Activated naive CD8-positive, alpha-beta T cell treated with anti-CD3 and anti-CD28 coated beads for 36 hours (primary cell): ENCODE data around the gene LYPD6B. TPM values are rescaled to one million over a fixed set of nuclear protein-coding genes. Genes with fewer than 3 reads are reported as not detected.

ENCODE experiments used
- DNase-seq: peaks from one replicate; pipeline ENCODE4 v3.0.0; 2021
- H3K27ac Mint-ChIP-seq: one replicate; pipeline ENCODE4 v1.8.0; 2022; ENCODE audit warnings: mild to moderate bottlenecking, moderate library complexity, mixed read lengths
- H3K27me3 Mint-ChIP-seq: one replicate; pipeline ENCODE4 v1.8.0; 2022; ENCODE audit warnings: mild to moderate bottlenecking, mixed read lengths
- H3K36me3 Mint-ChIP-seq: one replicate; pipeline ENCODE4 v1.8.0; 2021; ENCODE audit warnings: mild to moderate bottlenecking, mixed read lengths
- H3K4me1 Mint-ChIP-seq: one replicate; pipeline ENCODE4 v1.8.0; 2021; ENCODE audit warnings: mixed read lengths
- H3K4me3 Mint-ChIP-seq: one replicate; pipeline ENCODE4 v1.8.0; 2022; ENCODE audit warnings: mild to moderate bottlenecking, moderate library complexity, mixed read lengths
- H3K9me3 Mint-ChIP-seq: one replicate; pipeline ENCODE4 v1.8.0; 2022; ENCODE audit warnings: mixed read lengths
- total RNA-seq, 2 experiments: library from RNA; stranded (reverse); gene quantifications; one replicate each; pipeline ENCODE4 v1.2.3, GENCODE V29; 2021

Gene LYPD6B
- total RNA-seq, 2 experiments from 2014 or later, result not detected

DNA sequence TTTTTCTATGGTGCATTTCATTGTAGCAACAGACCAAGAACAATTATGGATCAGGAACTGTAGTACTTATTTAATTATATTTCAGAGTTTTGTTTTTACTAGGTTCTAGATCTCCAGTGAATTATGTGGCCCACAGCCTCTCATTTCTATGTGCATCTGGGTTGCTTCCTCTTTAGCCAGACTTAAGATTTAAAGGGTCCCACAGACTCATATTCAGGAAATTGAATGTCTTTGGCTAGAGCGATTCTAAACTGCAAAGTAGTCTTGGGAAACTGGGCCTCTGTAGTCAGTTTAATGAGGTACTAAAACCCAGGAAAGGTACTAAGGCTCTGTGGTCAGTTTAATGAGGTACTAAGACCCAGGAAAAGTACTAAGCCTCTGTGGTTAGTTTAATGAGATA, 94.4 kb downstream of the LYPD6B start:
- Mint-ChIP-seq H3K27me3 (peaks cover 8% of the 10 kb centered on the region), H3K4me1 (no peaks in the 10 kb centered on the region), H3K36me3 (no peaks in the 10 kb centered on the region), H3K4me3 (no peak overlapping the region), H3K27ac (no peak overlapping the region), H3K9me3 (no peaks in the 10 kb centered on the region)
- no peak for DNase-seq

DNA sequence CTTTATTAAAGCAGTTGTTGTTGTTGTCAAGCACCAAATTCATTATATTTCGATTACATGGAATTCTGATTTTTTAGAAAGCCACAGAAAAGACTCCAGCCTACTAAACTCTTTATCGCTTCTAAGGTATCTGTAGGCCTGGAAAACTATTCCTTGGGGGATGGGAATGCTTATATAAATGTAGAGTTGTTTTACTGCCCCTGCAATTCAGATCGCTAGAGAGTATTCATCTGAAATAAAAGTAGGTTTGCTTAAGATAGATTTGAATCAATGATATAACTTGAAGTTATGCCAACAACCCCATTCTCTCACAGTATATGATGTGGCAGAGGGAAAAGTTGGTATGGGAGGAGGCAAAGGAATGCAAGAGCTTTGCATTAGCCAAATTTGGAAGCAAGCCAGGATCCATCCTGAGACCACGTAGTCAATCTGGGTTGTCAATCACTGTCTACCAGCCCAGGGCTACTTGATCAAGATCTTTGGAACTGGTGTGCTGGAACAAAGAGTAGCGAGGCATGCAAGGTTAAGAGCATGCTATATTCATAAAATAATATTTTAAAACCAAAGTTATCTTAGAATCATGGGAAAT, 95.9 kb downstream of the LYPD6B start:
- Mint-ChIP-seq H3K4me3 (no peak overlapping the region), H3K27me3 (peaks cover 8% of the 10 kb centered on the region), H3K4me1 (no peaks in the 10 kb centered on the region), H3K36me3 (no peaks in the 10 kb centered on the region), H3K27ac (no peak overlapping the region), H3K9me3 (no peaks in the 10 kb centered on the region)
- no peak for DNase-seq

DNA sequence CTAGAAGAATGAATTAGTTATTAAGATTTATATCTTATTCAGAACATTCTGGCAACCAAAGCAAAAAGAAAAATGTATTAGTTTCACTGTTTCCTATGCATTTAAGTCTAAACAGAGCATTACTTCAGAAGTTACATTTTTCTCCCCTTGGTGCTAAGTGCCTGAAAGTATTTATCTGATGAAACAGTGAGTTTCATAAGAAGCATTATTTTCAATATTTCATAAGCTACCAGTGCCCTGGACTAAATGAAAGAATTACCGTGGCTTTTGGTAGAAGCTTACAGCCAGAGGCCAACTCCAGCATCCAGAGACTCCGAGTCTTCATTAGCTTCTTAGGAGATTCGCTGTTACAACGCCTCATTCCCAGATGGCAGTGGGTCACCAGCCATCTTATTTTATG, 97.6 kb downstream of the LYPD6B start:
- DNase-seq, result no peak
- no peak overlapping the region for H3K4me3 Mint-ChIP-seq
- H3K27ac Mint-ChIP-seq, result no peak overlapping the region
- peaks cover 8% of the 10 kb centered on the region for H3K27me3 Mint-ChIP-seq
- no peaks in the 10 kb centered on the region for H3K4me1 Mint-ChIP-seq
- no peaks in the 10 kb centered on the region for H3K9me3 Mint-ChIP-seq
- no peaks in the 10 kb centered on the region for H3K36me3 Mint-ChIP-seq

DNA sequence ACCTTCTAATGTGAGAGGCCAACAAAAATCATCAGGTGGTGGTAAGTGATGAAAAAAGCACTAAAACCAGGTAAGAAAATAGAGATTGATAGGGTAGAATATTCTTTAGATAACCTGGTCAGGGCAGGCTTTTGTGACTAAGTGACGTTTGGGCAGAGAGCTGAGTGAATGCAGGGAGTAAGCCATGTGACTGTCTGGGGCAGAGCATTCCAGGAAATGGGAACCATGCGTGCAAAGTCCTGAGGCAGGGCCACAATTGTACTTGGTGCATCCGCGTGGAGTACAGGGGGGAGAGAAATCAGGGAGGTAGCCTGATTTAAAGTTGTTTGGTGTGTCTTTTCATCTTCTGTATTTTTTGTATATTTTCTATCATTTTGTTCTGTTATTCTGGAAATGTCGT, 102.5 kb downstream of the LYPD6B start:
- no peaks in the 10 kb centered on the region for H3K36me3 Mint-ChIP-seq

DNA sequence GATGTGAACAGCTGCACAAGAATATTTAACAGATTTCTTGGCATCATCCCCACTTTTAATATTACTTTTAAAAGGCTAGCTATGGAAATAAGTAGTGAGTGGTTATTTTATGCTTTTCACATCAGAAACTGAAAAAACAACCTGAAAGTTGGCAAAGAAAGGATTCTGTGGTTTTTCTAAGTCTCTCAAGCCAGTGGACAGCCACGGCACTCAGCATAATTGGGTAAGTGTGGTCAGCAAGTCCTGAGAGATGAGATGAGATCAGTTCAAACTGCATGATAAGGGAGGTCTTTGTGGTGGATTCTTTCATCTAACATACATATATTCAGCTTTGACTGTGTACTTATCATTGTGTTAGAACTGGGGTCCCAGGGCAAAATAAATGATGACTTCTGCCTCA, 105.2 kb downstream of the LYPD6B start:
- H3K9me3 Mint-ChIP-seq, result no peaks in the 10 kb centered on the region
- H3K4me3 Mint-ChIP-seq, result no peak overlapping the region

More for the DNA sequence above, 102.5 kb downstream of the LYPD6B start:
- no peak for DNase-seq
- no peak overlapping the region for H3K27ac Mint-ChIP-seq
- peaks cover 4% of the 10 kb centered on the region for H3K4me1 Mint-ChIP-seq
- H3K9me3 Mint-ChIP-seq, result no peaks in the 10 kb centered on the region
- H3K4me3 Mint-ChIP-seq, result no peak overlapping the region
- H3K27me3 Mint-ChIP-seq, result peaks cover 10% of the 10 kb centered on the region

DNA sequence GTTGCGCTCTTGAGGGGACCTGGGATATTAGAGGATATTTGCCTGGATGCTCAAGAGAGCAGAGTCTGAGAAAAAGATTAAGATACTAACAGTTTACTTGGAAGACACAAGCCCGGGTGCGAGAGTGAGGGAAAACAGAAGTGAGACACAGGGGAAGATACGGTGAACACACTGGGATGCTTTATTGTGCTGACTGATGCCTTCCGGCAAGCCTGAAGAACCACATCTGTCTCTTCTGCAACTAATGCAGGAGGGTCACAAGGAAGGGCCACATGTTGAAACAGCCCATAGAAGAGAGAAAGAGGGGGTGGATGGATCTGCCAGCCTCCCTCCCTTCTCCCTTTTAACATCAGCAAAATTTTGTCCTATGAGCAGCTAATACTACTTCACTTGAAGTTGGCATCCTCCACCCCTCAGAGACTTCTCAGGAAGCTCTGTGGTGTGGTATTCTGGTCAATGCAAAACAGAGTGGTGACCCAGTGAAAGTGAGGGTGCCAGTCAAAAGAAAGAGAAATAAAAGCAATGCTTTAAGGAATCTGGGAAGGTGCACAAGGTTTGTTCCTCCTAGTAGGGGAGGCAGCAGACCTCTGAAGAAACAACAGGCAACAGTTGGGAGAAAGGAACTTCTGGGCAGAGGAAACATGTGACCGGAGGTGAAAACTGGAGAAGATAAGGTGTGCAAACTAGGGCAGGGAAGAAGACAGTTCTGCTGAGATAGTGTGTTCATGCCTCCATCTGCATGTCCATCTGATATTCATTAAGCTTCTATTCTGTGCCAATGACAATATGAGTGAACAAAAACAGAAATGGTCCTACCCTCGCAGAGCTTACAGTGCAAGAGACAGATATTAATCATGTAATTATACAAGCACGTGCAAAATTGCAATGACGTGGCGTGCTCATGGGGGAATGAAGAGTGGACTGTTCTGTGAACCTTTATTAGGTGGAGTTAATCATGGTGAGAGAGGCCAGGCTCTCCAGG, 107.1 kb downstream of the LYPD6B start:
- DNase-seq, result no peak
- Mint-ChIP-seq H3K27ac (no peak overlapping the region), H3K36me3 (no peaks in the 10 kb centered on the region), H3K9me3 (no peaks in the 10 kb centered on the region), H3K27me3 (peaks cover 19% of the 10 kb centered on the region), H3K4me3 (no peak overlapping the region), H3K4me1 (peaks cover 4% of the 10 kb centered on the region)

More for the DNA sequence above, 105.2 kb downstream of the LYPD6B start:
- H3K4me1 Mint-ChIP-seq, result peaks cover 4% of the 10 kb centered on the region
- DNase-seq, result no peak
- peaks cover 15% of the 10 kb centered on the region for H3K27me3 Mint-ChIP-seq
- H3K36me3 Mint-ChIP-seq, result no peaks in the 10 kb centered on the region
- H3K27ac Mint-ChIP-seq, result no peak overlapping the region

DNA sequence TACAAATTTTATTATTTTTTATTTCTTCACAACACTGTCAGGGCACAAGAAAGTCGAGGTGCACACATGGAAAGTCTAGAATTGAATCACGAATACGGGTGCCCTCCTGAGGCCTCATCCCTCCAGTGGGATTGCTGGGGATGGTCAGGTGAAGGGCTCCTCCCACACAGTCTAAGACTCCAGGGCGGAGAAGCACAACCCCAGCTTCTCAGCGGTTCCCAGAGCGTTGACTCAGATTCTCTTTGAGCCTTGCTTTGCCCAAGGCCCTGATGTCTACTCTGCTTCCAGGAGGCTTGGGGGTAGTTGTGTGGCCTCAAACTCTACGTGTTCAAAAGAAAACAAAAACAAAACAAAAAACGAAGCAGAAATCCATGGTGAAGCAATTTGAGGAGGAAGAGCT, 108.4 kb downstream of the LYPD6B start:
- no peak for DNase-seq
- peaks cover 19% of the 10 kb centered on the region for H3K27me3 Mint-ChIP-seq
- H3K4me3 Mint-ChIP-seq, result no peak overlapping the region
- no peaks in the 10 kb centered on the region for H3K36me3 Mint-ChIP-seq
- H3K4me1 Mint-ChIP-seq, result peaks cover 4% of the 10 kb centered on the region
- no peaks in the 10 kb centered on the region for H3K9me3 Mint-ChIP-seq
- no peak overlapping the region for H3K27ac Mint-ChIP-seq

DNA sequence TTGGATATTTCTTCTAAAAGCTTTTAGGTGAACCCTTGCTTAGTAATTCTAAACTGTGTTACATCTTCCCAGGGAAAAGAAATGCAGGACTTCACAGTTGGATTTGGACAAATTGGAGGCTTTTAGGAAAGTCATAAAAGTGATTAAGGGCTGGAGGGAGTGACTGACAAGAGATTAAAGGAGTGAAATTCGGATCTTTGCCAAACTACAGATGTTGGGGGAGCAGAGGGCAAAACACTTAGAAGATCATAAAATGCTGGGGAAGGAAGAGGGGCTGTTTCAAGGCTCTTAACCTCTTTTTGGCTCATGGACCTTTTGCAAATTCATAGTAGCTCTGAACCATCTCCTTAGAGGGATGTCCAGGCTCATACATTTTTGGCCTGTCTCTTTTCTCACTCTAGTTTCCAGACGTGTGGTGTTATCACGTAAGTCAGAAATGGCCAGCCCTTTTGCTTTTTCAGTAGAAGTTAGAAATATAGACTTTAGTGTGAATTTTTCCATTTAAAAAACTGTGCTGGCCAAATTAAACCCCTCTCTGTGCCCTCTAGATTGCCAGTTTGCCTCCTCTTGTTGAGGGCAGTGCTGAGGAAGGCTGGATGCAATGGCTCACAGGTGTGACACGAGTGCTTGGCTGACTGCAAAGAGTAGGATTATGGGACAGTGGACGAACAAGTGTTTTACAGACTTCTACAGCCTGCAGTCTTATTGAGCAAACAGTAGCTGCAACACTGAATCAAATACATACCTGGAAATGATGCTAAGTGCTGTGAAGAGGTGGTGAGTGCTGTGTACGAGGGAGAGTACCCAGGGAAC, 109.9 kb downstream of the LYPD6B start:
- H3K9me3 Mint-ChIP-seq, result no peaks in the 10 kb centered on the region
- no peak for DNase-seq
- H3K4me3 Mint-ChIP-seq, result no peak overlapping the region
- H3K36me3 Mint-ChIP-seq, result no peaks in the 10 kb centered on the region
- H3K27me3 Mint-ChIP-seq, result peaks cover 22% of the 10 kb centered on the region
- peaks cover 7% of the 10 kb centered on the region for H3K4me1 Mint-ChIP-seq
- no peak overlapping the region for H3K27ac Mint-ChIP-seq

DNA sequence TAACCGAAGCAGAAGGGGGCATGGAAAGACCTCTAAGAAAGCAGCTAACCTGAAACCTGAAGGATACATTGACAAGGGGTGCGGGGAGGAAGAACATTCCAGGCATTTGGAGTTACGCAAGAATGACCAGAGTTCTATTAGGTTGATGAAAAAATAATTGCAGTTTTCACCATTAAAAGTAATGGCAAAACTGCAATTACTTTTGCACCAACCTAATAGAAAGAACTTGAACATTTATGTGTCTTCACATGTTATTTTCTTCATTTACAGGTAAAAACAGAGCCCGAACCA, 110.5 kb downstream of the LYPD6B start:
- DNase-seq, result no peak
- H3K36me3 Mint-ChIP-seq, result no peaks in the 10 kb centered on the region
- H3K27ac Mint-ChIP-seq, result no peak overlapping the region
- no peak overlapping the region for H3K4me3 Mint-ChIP-seq
- H3K27me3 Mint-ChIP-seq, result peaks cover 26% of the 10 kb centered on the region
- no peaks in the 10 kb centered on the region for H3K9me3 Mint-ChIP-seq
- H3K4me1 Mint-ChIP-seq, result peaks cover 7% of the 10 kb centered on the region

DNA sequence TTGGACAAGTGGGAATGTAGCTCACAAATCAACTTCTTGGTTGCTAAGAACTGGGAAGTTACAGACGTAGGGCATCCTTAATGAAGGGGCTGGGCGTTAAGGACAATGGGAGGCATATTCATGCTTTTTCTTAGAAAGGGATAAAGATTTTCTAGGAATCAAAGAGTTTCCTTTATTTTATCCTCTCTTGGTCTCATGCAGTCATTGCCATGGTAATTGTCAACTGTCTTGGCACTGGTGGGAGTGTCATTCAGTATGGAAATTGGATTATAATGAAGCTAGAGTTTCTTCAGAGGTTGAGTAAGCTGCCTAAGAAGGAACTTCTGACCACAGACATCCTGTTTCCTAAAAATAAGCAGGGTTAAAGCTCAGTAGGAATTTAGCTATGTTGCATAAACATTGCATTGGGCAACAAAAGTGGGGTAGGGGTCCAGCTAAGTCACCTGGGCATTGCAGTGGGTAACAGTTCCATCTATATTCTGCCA, 114.0 kb downstream of the LYPD6B start:
- no peaks in the 10 kb centered on the region for H3K36me3 Mint-ChIP-seq
- H3K27me3 Mint-ChIP-seq, result peaks cover 25% of the 10 kb centered on the region
- no peak overlapping the region for H3K4me3 Mint-ChIP-seq
- H3K9me3 Mint-ChIP-seq, result no peaks in the 10 kb centered on the region
- peaks cover 3% of the 10 kb centered on the region for H3K4me1 Mint-ChIP-seq
- no peak for DNase-seq
- H3K27ac Mint-ChIP-seq, result no peak overlapping the region

DNA sequence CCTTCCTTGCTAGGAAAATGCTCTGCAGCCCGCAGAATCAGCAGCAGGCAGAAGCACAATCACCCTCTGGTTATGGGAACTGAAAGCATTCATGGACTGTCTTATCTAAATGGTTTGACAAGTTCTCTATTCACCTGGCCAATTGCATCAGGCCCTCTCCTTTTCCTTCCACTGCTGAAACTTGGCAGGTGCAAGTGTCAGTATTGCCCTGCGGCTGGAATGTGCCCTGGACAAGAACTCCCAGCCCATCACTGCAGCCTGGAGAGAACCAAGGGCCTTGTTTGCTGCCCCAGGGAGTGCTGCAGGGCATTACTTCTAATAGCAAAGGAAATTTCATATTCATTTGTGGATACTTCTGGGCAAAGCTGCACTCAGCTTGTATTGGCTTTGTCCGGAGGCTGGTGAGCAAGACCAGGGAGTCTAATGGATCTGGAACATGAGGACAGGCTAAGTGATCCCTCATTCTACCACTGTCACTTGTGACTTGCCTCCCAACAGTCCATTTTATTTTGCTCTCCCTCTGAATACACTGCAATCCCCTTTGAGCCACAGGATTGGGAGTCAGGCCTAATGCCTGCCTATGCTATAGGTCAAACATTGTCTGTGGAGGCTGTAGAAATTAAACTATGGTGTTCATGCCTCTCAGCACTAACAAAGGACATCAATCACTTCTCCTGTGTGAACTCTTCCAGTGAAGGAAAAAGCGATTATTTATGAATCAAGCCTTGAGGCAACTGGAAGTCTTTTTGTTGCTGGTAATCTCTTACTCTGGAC, 116.9 kb downstream of the LYPD6B start:
- no peak for DNase-seq
- Mint-ChIP-seq H3K4me3 (no peak overlapping the region), H3K27me3 (peaks cover 48% of the 10 kb centered on the region), H3K4me1 (peaks cover 6% of the 10 kb centered on the region), H3K27ac (no peak overlapping the region), H3K36me3 (no peaks in the 10 kb centered on the region), H3K9me3 (no peaks in the 10 kb centered on the region)

DNA sequence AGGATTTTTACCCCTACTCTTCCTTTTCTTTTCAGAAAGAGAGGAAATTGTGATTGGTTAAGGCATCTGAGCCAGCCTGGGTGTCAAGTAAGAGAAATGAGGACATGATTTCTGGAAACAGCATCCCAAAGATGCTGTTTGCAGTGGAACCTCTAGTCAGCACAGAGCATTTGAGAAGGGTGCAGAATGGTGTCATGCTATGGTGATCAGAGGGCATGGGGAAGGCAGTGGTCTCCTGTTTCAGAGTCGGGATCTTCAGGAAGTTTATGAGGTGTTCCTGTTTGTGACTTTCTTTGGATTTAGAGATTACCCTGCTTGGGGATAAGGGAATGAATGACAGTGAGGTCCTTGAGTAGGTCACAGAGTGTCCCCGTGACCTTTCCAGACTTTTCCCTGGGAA, 117.5 kb downstream of the LYPD6B start:
- H3K36me3 Mint-ChIP-seq, result no peaks in the 10 kb centered on the region
- no peaks in the 10 kb centered on the region for H3K9me3 Mint-ChIP-seq
- peaks cover 11% of the 10 kb centered on the region for H3K4me1 Mint-ChIP-seq
- H3K27me3 Mint-ChIP-seq, result peaks cover 54% of the 10 kb centered on the region
- H3K27ac Mint-ChIP-seq, result no peak overlapping the region
- no peak for DNase-seq
- no peak overlapping the region for H3K4me3 Mint-ChIP-seq

DNA sequence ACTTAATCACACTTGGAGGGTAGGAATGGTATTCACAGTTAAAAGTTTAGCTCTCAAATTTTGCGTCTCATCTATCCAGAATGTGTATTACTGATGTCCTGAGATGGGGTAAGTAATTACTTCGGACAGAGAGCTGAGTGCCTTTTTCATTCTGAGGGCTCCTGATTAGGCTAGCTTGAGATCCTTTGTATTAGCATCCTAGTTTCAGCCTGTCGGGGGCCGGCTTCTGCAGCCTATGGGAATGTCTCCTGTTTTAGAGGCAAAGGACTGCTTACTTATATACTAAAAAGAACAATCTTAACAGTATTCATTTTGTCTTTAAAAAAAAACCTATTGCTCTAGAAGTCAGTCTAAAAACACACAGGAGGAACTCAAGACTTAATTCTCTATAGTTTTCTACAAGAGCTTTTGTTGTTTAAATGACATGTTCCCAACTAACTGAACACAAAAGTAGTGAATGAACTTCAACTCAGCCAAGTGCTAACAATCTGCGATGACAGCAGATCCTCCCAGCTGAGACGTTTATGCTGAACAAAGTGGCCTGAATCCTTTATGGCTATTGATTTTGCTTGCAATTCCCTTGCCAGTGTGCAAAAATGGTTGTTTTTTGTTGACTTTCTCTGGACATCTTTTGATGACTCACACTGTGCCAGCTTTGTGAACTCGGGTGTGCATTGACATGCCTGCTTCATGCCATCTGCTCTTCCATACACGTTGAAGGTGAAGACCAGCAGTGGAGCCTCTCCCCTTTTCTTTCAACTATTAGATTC, 118.7 kb downstream of the LYPD6B start:
- no peak for DNase-seq
- peaks cover 65% of the 10 kb centered on the region for H3K27me3 Mint-ChIP-seq
- H3K4me3 Mint-ChIP-seq, result no peak overlapping the region
- H3K36me3 Mint-ChIP-seq, result no peaks in the 10 kb centered on the region
- H3K4me1 Mint-ChIP-seq, result peaks cover 21% of the 10 kb centered on the region
- no peaks in the 10 kb centered on the region for H3K9me3 Mint-ChIP-seq
- H3K27ac Mint-ChIP-seq, result no peak overlapping the region

DNA sequence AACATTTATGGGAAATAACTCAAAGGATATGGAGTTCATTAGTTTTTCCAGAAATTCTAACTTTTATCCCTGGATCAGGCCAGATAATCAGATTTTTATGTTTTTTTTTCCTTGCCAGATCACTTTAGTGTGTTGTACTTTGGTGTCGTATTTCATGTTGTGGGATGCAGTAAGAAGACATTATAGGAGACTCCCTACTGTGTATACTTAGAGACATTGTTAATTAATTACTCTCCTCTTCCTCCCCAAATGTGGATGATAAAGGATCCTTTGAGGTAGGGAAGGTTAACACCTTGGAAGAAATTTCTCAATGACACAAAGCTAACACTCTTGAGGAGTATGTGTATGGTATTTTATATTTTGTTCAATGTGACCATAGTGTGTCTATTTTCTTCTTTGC, 120.5 kb downstream of the LYPD6B start:
- DNase-seq, result no peak
- H3K36me3 Mint-ChIP-seq, result no peaks in the 10 kb centered on the region
- peaks cover 18% of the 10 kb centered on the region for H3K4me1 Mint-ChIP-seq
- H3K9me3 Mint-ChIP-seq, result no peaks in the 10 kb centered on the region
- peaks cover 75% of the 10 kb centered on the region for H3K27me3 Mint-ChIP-seq
- no peak overlapping the region for H3K27ac Mint-ChIP-seq
- no peak overlapping the region for H3K4me3 Mint-ChIP-seq
